Body of pancreas (tissue), 4 donors: Measurements from ENCODE around the gene KCNH1. TPM values are rescaled to one million over a fixed set of nuclear protein-coding genes. Genes with fewer than 3 reads are reported as not detected.

ENCODE experiments used
- ATAC-seq: fragments of 150-250 bp; one replicate; pipeline ENCODE4 v1.9.1; 2016
- DNase-seq, 4 donors: peaks; one replicate each; pipeline ENCODE4 v3.0.0-alpha.2; 2019
- H3K27ac ChIP-seq, 4 donors: fragments of 200-600 bp; sonication (generic); 1 replicate in 3 of 4; 2 replicates in 1 of 4; pipeline versions ENCODE4 v1.5.1 to v1.6.1; 2016 to 2019; ENCODE audit warnings: mild to moderate bottlenecking in 1 of 4, mixed read lengths in 1 of 4, moderate library complexity in 1 of 4
- H3K27me3 ChIP-seq, 2 donors: fragments of 200-600 bp; sonication (generic); one replicate each; pipeline ENCODE4 v1.6.0; 2016; ENCODE audit warnings: mild to moderate bottlenecking in 1 of 2
- H3K36me3 ChIP-seq, 2 donors: fragments of 200-600 bp; sonication (generic); replicated peaks in 1 of 2; 2 replicates each; pipeline ENCODE4 v1.5.1; 2016; ENCODE audit warnings: low read depth in 2 of 2; ENCODE audit not compliant: insufficient read depth in 1 of 2
- H3K4me1 ChIP-seq: fragments of 200-600 bp; sonication (generic); one replicate; pipeline ENCODE4 v1.6.0; 2016
- H3K4me3 ChIP-seq, 2 donors: fragments of 200-600 bp; sonication (generic); 1 replicate in 1 of 2; 2 replicates in 1 of 2; pipeline ENCODE4 v1.5.1; 2016 to 2019
- H3K9me3 ChIP-seq, 3 donors: fragments of 200-600 bp; sonication (generic); 1 replicate in 2 of 3; 2 replicates in 1 of 3; pipeline ENCODE4 v1.5.1; 2016
- CTCF ChIP-seq, 7 experiments: fragments of 450-650 bp in 4 of 7; fragments of 200-600 bp in 3 of 7; sonication (generic) in 3 of 7; IDR thresholded peaks; one replicate each; pipeline ENCODE4 v1.5.1; 2016 to 2019; ENCODE audit warnings: antibody characterized with exemption in 7 of 7
- POLR2A ChIP-seq, 3 donors: fragments of 450-650 bp; IDR thresholded peaks; one replicate each; pipeline ENCODE4 v1.6.1; 2016; ENCODE audit warnings: antibody characterized with exemption in 3 of 3, mild to moderate bottlenecking in 2 of 3
- WGBS, 2 donors: methylation state at CpG; one replicate each; pipeline ENCODE4 v1.1.5; 2017; 5-methylcytosine and 5-hydroxymethylcytosine counted together
- intact Hi-C: fragments of 100-400 bp; cut with DNase I; formaldehyde crosslinking; loops from one replicate; pipeline ENCODE4 v1.15.1; 2023
- total RNA-seq, 2 donors: library from RNA; depleted of rRNA; stranded (reverse); fragments of >200 nt; gene quantifications; one replicate each; pipeline ENCODE4 v1.1.0, GENCODE V29; 2016

The KCNH1 gene
- total RNA-seq, 2 donors from 2014 or later, result 0.52 TPM; not detected in 1

- Histone ChIP-seq H3K9me3 (no peaks in the 10 kb centered on the region), H3K27ac (no peak overlapping the region), H3K27me3 (no peaks in the 10 kb centered on the region), H3K4me3 (no peak overlapping the region), H3K36me3 (no peaks in the 10 kb centered on the region), H3K4me1 (no peaks in the 10 kb centered on the region)
- ATAC-seq (no peak), DNase-seq (no peak)
- TF ChIP-seq CTCF (IDR thresholded peaks at IDR 0.05) (no peak), POLR2A (IDR thresholded peaks at IDR 0.05) (no peak)
- WGBS, 2 donors, result 64% methylated on average over 8 of the region's 8 CpGs
- intact Hi-C loops, result no loop called here
Observed at GRCh38 chr1:210882414-210883221, 251.3 kb downstream of the KCNH1 start.

GRCh38 chr1:210878564-210878963 lies 255.4 kb downstream of the KCNH1 start:
- H3K27ac ChIP-seq, result no peak overlapping the region
- no peaks in the 10 kb centered on the region for H3K27me3 ChIP-seq
- no peak for DNase-seq
- H3K4me1 ChIP-seq, result no peaks in the 10 kb centered on the region
- ATAC-seq, result no peak
- no peaks in the 10 kb centered on the region for H3K9me3 ChIP-seq
- no peak overlapping the region for H3K4me3 ChIP-seq
- H3K36me3 ChIP-seq, result no peaks in the 10 kb centered on the region
- no peak for TF ChIP-seq CTCF (IDR thresholded peaks at IDR 0.05)
- no peak for TF ChIP-seq POLR2A (IDR thresholded peaks at IDR 0.05)
- intact Hi-C loops, result no loop called here

GRCh38 chr1:210876275-210876674 lies 257.7 kb downstream of the KCNH1 start:
- Histone ChIP-seq H3K9me3 (no peaks in the 10 kb centered on the region), H3K4me3 (no peak overlapping the region), H3K4me1 (no peaks in the 10 kb centered on the region), H3K27ac (no peak overlapping the region), H3K36me3 (no peaks in the 10 kb centered on the region), H3K27me3 (no peaks in the 10 kb centered on the region)
- intact Hi-C loops, result no loop called here
- no peak for ATAC-seq
- DNase-seq, result no peak
- TF ChIP-seq CTCF (IDR thresholded peaks at IDR 0.05) (no peak), POLR2A (IDR thresholded peaks at IDR 0.05) (no peak)

- Histone ChIP-seq H3K27me3 (no peaks in the 10 kb centered on the region), H3K4me1 (no peaks in the 10 kb centered on the region), H3K27ac (no peak overlapping the region), H3K36me3 (no peaks in the 10 kb centered on the region), H3K4me3 (no peak overlapping the region), H3K9me3 (no peaks in the 10 kb centered on the region)
- 59 to 61% methylated on average over 2 of the region's 2 CpGs for WGBS, 2 donors
- intact Hi-C loops, result no loop called here
- DNase-seq (no peak), ATAC-seq (no peak)
- no peak for TF ChIP-seq POLR2A (IDR thresholded peaks at IDR 0.05)
- TF ChIP-seq CTCF (IDR thresholded peaks at IDR 0.05), result no peak
Observed at GRCh38 chr1:210866532-210866931, 267.4 kb downstream of the KCNH1 start.

GRCh38 chr1:210857705-210858104 lies 276.2 kb downstream of the KCNH1 start:
- H3K9me3 ChIP-seq, result no peaks in the 10 kb centered on the region
- DNase-seq, result no peak
- no peaks in the 10 kb centered on the region for H3K4me1 ChIP-seq
- H3K27ac ChIP-seq, result no peak overlapping the region
- no peak for ATAC-seq
- WGBS, 2 donors, result 29 to 38% methylated on average over 1 of the region's 1 CpG
- no peak overlapping the region for H3K4me3 ChIP-seq
- no peaks in the 10 kb centered on the region for H3K27me3 ChIP-seq
- intact Hi-C loops, result no loop called here
- TF ChIP-seq CTCF (IDR thresholded peaks at IDR 0.05), result no peak
- no peak for TF ChIP-seq POLR2A (IDR thresholded peaks at IDR 0.05)
- no peaks in the 10 kb centered on the region for H3K36me3 ChIP-seq
